ENCODE data around the gene TPCN2.

Gene TPCN2

GRCh38 chr11:69078508-69078907, 29.8 kb downstream of the TPCN2 start:
- H3K4me3 ChIP-seq (ENCODE audit: low read depth, low read length): no peak overlapping the region
- no peak for TF ChIP-seq CTCF (IDR thresholded peaks at IDR 0.05; ENCODE audit: low read depth, low read length, missing control alignments)
- DNase-seq (ENCODE audit: low read depth): no peak

- no peak overlapping the region for H3K4me3 ChIP-seq (ENCODE audit: low read depth, low read length)
- no peak for TF ChIP-seq CTCF (IDR thresholded peaks at IDR 0.05; ENCODE audit: low read depth, low read length, missing control alignments)
- DNase-seq (ENCODE audit: low read depth): no peak
Measured at GRCh38 chr11:69078930-69079605, 30.3 kb downstream of the TPCN2 start.

GRCh38 chr11:69079661-69080256, 31.0 kb downstream of the TPCN2 start:
- H3K4me3 ChIP-seq (ENCODE audit: low read depth, low read length): no peak overlapping the region
- no peak for DNase-seq (ENCODE audit: low read depth)

GRCh38 chr11:69080257-69080995, 31.7 kb downstream of the TPCN2 start:
- TF ChIP-seq CTCF (IDR thresholded peaks at IDR 0.05; ENCODE audit: low read depth, low read length, missing control alignments): no peak
- no peak for DNase-seq (ENCODE audit: low read depth)

More at GRCh38 chr11:69079661-69080256, 31.0 kb downstream of the TPCN2 start:
- no peak for TF ChIP-seq CTCF (IDR thresholded peaks at IDR 0.05; ENCODE audit: low read depth, low read length, missing control alignments)

GRCh38 chr11:69081180-69081579, 32.4 kb downstream of the TPCN2 start:
- H3K4me3 ChIP-seq (ENCODE audit: low read depth, low read length): no peak overlapping the region
- no peak for TF ChIP-seq CTCF (IDR thresholded peaks at IDR 0.05; ENCODE audit: low read depth, low read length, missing control alignments)
- DNase-seq (ENCODE audit: low read depth): no peak

More at GRCh38 chr11:69080257-69080995, 31.7 kb downstream of the TPCN2 start:
- no peak overlapping the region for H3K4me3 ChIP-seq (ENCODE audit: low read depth, low read length)

GRCh38 chr11:69083531-69084247, 35.0 kb downstream of the TPCN2 start:
- TF ChIP-seq CTCF (IDR thresholded peaks at IDR 0.05; ENCODE audit: low read depth, low read length, missing control alignments): no peak
- H3K4me3 ChIP-seq (ENCODE audit: low read depth, low read length): no peak overlapping the region
- DNase-seq (ENCODE audit: low read depth): no peak
